TTC549 (cell line): ENCODE results near the gene DYNLRB1.
"Not testable (repeated sequence)": the region's sequence is repeated elsewhere in the genome, so short reads cannot be mapped to it uniquely, and the experiment has no call there.

Experiments
- FAIRE-seq: peaks from 2 replicates; lab custom pipeline; 2012; peaks lifted over from hg19 to GRCh38; lab: Jason Lieb, UNC

DYNLRB1 gene

DNA sequence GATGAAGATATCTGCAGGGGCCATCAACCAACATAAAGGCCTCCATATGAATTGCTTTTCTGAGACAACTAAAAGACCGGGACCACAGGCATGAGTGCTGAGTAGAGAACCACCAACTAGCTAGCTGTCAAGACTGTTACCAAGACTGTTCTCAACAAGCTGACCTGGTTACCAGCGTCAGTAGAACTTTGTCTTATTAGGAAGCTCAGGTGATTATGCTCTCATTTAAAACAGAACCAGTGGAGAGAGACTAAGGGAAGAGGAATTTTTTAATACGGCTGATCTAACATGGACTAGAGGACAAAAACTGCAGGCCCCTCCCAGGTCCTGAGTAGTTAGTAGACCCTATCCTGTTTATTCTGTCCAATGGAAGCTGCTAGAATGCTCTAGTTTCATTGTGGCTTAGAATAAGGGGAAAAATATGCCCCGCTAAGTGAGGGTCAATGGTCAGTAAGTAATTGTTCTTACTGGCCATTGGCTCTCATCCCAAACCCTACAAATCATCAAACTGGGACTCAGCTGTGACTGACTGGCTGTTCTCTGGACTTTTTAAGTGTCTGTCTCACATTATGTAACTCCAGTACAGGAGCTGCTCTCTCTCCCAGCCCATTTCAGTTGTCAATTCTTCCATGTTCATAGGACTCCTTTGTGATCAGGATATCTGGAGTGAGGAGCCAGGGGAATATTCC is 3.8 kb upstream of the DYNLRB1 start:
- FAIRE-seq: no peak

DNA sequence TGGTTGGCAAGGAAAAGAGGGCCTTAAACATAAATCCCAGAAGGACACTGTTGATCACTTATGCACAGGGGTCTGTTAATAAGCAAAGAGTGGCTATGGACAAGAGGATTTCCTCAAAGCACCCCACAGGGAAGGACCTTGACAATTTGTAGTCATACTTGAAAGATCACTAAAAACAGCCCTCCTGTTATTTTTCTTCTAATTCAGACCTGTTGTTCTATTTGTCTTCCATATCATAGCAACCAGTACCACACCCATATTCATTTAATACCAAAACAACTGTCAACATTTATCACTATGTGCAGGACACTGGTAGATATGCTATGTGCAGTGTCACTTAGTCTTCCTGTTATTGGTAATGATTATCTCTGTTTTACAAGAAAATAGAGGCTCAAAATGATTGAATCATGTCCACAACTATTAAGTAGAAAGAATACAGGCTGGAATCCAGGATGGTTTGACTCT is 3.2 kb upstream of the DYNLRB1 start:
- no peak for FAIRE-seq

DNA sequence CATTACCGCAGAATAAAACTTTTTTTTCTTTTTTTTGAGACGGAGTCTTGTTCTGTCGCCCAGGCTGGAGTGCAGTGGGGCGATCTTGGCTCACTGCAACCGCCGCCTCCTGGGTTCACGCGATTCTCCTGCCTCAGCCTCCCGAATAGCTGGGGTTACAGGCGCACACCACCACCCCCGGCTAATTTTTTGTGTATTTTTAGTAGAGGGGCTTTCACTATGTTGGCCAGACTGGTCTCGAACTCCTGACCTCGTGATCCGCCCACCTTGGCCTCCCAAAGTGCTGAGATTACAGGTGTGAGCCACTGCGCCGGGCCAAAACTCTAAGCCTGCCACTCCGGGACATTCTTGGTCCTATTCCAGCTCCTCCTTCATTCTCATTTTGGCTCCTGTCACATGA is 2.2 kb upstream of the DYNLRB1 start:
- FAIRE-seq: not testable (repeated sequence)

DNA sequence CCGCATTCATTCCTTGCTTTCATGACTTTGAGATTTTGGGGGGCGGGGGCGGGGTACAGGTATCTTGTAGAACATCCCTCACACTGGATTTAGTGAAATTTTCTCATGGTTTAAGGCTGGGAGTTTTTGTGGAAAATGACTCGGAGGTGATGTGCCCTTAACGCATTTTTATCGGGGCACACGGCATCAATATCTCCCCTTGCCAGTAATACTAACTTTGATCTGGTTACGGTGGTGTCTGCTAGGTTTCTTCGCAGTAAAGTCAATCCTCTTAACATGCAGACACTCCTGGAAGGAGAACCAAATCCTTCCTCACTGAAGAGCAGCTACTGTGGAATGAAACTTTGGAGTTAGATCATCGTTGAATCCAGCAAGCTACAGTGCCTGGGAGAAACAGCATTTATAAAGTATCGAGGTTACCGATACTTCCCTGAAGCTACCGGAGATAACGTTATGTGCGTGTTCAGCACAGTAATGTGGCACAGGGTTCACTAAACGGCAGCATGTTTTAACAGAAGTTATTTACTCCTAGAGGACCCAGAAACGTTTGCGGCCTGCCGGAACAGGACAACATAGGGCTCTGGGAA is 1.2 kb upstream of the DYNLRB1 start:
- FAIRE-seq: no peak

DNA sequence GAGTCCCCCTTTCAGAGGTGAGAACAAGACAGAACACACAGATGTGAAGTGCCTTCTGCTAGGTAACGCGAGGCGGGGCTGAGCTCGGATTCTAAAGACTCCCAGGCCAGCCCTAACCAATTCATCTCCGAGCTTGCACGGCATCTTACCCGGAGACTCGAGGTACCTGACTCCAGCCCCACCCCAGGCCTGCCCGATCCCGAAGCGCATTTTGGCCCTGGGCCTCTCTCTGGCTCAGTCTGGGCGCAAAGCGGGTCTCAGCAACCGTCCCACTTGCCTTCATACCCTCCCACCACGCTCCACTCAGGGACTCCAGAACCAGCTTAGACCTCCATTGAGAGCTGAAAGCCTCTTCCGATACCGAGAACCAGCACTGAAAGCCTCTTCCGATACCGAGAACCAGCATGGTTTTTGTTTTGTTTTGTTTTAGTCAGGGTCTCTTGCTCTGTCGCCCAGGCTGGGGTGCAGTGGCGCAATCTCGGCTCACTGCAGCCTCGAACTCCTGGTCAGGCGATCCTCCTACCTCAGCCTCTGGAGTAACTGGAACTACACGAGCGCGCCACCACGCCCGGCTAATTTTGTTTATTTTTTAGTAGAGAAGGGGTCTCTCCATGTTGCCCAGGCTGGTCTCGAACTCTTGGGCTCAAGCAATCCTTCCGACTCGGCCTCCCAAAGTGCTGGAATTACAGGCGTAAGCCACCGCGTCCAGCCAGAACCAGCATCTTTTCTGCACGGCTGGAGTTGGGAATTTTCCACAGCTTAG is 557 bp upstream of the DYNLRB1 start:
- FAIRE-seq: no peak

DNA sequence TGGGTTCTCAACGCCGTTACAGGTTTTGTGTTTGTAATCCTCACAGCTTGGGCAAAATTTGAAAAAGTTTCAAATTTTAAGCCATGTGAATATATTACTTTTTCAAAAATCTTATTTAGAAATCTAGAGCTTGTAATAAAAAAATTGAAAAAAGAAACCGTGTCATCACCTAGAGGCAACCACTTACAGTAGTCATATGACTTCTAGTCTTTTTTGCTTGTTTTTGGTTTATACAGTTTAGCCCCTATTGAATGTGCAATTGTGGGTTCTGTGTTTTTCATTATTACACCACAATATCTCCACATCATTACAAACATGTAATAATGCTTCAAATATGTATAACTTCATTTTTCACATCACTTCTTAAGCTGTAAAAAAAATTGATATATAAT is 888 bp downstream of the DYNLRB1 start:
- FAIRE-seq: no peak

DNA sequence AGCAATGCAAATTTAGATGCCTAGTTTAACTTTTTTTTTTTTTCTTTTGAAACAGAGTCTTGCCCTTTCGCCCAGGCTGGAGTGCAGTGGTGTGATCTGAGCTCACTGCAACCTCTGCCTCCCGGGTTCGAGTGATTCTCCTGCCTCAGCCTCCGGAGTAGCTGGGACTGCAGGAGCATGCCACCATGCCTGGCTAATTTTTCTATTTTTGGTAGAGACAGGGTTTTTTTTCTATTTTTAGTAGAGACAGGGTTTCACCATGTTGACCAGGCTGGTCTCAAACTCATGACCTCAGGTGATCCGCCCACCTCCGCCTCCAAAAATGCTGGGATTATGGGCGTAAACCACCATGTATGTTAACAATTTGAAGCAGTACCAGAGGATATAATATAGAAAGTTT is 2.6 kb downstream of the DYNLRB1 start:
- FAIRE-seq: not testable (repeated sequence)

DNA sequence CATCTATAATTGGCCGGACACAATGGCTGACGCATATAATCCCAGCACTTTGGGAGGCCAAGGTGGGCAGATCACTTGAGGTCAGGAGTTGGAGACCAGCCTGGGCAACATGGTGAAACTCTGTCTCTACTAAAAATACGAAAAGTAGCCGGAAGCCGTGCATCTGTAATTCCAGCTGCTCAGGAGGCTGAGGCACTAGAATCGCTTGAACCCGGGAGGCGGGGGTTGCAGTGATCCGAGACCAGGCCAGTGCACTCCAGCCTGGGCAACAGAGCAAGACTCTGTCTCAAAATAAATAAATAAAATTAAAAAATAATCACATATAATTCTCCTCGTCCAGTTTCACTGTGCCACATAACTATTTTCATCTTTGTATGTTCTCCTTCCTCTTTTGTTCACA is 3.6 kb downstream of the DYNLRB1 start:
- not testable (repeated sequence) for FAIRE-seq

DNA sequence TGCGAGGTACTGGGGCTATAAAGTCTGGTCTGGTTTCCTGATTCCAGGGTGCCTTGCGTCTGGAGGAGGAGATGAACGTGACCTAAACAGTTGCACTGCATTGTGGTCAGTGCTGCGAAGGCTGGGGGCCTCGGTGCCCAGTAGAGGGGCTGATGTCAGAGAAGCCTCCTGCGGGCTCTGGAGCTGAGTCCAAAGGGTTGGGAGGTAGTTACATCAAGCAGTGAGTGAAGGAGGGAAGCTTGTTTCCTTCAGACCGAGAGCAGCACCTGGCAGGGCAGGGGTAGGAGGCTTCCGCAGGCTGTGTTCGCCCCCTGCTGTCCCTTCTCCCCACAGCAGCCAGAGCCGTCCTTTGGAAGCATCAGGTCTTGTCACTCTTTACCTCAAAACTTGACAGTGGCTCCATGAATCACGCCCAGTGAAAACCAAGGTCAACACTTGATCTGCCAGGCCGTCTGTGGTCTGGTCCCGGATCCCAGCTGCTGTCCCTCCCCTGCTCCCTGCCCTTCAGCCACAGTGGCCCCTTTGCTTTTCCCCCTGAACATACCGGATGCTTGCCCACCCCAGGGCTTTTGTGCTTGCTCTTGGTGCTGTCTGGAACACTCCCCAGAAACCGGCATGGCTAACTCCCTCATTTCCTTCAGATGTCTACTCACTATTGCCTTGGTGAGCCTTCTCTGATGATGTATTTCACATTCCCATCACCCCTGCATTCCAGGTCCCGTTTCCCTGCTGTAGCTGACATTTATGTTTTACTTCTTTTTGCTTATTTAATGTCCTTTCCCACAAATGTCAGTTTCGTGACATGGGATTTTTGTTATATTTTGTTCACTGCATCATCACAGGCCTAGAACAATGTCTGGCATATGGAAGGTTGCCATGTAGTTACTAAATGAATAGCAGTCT is 7.0 kb downstream of the DYNLRB1 start:
- FAIRE-seq: no peak

DNA sequence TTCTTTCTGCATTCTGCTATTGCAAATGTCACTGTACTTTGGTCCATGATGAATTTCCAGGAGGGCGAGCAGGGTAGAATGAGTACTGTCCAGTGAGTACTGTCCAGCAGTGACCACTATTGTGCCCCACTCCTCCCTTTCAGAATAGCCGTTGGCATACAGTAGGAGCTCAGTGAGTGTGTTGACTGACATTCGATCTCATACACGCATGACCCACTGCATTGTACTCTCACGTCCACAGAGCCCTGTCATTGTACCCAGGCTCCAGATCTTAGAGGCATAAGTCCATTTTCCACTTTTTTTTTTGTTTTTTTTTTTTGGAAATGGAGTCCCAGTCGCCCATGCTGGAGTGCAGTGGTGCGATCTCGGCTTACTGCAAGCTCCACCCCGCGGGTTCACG is 8.2 kb downstream of the DYNLRB1 start:
- FAIRE-seq: no peak

DNA sequence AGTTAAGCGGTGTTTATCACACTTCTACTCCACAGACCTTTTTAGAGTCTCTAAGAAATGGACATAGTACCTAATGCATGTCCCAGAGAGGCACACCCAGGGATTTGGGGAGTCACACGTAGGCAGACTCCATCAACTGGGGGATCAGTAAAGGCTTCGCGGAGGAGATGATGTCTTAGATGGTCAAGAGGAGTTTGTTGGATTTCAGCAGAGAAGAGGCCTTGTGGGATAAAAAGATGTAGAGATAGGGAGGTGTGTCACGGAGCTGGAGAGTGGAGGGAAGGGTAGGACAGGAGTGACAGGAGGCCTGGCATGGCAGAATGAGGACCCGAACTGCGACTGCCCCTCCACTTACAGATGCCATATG is 9.1 kb downstream of the DYNLRB1 start:
- FAIRE-seq: no peak

DNA sequence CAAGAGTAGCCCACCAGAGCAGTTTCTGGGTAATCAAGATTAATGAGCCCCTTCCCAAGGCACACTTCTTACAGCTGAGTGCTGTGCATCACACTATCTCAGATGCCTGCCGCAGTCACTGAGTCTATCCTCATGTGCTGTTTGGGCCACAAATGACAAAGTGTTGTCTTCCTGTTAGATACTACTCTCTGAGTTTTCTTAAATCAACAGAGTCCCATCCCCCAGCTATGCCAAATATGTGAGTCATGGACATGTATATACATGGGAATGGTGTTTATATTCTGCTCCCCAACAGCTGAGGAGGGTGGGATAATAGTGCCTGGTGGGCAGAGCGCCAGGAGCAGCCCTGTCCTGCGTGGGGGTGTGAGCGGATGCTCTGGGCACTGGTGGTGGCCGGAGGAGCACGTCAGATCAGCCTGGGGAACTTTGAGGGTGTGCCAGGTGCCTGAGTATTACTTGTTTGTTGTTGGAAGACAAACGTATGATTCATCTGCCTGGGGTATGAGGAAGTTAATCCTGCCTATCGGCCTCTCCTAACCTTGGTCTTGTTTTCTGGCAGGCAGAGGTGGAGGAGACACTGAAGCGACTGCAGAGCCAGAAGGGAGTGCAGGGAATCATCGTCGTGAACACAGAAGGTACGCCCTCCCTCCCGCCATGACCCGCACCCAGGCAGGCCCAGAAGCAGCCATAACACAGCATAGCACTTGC is 9.6 kb downstream of the DYNLRB1 start:
- FAIRE-seq: no peak

DNA sequence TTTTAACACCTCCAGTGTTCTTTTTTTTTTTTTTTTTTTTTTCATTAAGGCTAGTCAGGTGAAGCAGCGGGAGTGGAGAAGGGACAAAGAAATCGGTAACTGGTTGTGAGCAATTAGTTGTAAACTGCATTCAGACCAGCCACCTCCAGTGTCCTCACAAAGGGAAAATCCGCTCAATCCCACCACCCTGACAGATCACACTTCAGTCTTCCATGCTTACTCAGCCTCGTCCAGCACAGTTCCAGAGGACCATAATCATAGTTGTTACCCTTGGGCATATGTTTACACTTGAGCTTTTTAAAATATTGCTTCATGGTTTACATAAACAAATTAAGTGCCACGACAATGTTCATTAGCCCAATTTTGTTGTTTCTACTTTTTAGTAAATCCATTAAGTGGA is 10.2 kb downstream of the DYNLRB1 start:
- no peak for FAIRE-seq

DNA sequence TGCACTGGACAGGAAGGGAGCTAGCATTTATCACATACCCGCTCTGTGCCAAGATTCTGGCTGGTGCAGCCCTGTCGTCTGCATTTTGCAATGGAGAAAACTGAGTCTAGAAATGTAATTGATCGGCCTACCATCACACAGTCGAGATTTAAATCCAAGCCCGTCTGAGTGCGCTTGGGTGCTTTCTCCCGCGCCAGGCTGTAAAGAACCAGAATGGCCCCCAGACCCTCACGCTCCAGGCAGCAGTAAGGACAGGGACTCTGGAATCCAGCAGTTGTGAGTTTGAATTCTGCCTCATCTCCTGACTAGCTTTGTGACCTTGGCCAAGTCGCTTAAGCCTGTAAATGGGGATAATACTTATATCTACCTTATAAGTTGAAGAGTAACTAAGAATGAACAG is 10.8 kb downstream of the DYNLRB1 start:
- FAIRE-seq: no peak

DNA sequence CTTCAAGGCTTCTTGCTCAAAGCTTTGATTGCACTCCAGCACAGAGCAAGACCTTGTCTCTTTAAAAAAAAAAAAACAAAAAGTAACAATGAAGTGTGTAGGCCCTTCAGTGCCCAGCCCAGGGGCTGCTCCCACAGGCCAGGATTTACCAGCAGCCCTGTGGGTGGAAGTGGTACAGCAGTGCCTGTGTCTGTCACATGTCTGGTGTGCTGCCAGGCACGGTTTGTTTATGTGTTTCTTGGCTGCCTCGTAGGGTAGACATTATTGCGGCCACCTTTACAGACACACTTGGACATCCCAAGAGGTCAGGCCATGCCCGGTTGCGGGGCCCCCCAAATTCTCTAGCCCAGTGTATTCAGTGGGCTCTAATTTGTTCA is 12.7 kb downstream of the DYNLRB1 start:
- FAIRE-seq: no peak

DNA sequence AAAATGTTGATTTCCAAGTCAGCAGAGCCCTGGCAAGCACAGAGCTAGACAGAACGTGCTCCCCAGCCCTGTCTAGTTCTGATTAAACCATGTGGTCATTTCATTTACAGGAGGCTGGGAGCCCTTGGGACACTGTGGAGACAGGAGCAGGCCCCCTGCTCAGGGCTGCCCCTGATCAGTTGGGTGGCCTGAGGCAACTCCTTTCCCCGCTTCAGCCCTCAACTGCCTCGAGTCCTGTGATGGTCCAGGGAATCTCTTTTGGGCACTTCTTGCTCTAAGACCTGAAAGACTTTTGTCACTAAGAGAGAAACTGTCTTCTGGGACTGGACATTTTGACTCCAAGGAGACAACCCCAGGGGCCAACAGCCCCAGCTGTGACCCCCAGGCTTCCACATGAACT is 13.5 kb downstream of the DYNLRB1 start:
- FAIRE-seq: no peak

DNA sequence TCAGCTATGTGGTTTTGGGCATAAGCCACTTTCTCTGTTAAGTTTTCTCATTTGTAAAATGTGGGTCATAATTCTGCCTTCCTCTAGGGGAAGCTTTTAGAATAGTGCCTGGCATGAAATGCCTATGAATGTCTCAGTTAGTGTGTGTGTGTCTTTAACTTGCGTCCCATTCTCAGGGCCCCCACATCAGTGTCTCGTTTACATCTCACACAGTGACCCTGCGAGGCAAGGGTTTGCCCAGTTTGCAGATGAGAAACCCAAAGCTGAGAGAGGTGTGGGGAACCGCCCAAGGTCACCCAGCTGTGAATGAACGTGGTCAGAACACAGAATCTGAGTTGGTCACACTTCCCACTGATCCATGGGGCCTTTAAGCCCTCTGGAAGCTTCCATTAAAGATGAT is 14.1 kb downstream of the DYNLRB1 start:
- no peak for FAIRE-seq

DNA sequence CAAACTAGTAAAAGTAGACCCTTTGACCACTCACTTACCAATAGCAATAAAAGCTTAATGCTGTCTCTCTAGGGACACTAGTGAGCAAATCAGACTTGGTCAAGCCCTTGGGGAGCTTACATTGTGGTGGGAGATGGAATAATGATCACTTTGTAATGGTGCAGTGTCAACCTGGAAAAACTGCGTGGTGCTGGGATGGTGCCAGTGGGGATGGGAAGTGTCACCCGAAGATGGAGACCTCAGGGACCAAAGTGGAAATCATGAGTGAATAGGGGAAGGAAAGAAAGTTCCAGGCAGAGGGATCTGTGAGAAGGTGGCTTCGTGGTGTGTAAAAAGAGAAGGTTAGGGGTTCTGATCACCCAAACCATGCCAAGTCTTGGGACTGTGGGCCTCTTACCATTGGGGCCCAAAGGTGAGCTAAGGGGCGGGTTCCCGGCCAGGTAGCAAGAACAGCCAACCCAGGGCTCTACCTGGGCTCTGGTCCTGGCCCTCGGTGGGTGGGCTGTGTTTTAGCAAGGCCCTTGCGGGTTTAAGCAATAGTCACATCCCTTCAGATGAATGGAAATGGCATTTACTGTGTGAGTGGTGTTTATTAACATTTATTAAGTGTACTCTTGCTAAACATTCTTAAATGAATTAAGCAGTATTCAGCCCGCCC is 15.5 kb downstream of the DYNLRB1 start:
- no peak for FAIRE-seq

DNA sequence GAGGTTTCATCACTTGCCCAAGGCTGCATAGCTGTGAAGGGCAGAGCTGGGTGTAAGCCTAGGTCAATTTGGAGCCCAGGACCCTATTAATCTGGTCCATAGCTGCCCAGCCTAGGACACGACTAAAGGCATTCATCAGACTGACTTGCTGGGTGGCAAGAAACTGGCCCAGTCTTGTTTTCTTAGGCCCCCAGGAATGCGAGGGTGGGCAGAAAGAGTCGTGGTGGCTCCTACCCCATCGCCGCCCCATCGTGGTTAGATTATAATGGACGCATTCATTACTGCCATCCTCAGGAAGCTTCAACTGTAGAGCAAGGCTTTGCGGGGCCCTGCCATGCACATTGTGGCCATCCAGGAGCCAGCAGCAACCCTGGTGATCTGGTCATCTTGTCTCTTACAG is 16.1 kb downstream of the DYNLRB1 start:
- FAIRE-seq: no peak

DNA sequence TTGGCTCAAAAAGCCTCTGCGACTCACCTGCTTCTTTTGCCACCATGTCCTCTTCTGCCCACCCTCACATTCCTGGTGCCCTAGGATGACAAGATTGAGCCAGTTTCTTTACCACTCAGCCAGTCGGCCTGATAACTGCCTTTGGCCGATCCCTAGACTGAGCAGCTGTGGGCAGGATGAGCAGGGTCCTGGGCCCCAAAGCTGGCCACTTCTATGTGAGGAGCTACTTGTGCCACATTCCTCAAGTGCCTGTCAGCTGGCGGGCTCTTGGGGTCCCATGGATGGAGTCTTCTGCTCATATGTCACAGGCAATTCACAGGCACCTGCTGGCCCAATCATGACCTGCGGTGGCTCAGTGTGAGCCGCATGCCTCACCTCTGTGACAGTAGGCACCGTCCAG is 16.5 kb downstream of the DYNLRB1 start:
- no peak for FAIRE-seq

DNA sequence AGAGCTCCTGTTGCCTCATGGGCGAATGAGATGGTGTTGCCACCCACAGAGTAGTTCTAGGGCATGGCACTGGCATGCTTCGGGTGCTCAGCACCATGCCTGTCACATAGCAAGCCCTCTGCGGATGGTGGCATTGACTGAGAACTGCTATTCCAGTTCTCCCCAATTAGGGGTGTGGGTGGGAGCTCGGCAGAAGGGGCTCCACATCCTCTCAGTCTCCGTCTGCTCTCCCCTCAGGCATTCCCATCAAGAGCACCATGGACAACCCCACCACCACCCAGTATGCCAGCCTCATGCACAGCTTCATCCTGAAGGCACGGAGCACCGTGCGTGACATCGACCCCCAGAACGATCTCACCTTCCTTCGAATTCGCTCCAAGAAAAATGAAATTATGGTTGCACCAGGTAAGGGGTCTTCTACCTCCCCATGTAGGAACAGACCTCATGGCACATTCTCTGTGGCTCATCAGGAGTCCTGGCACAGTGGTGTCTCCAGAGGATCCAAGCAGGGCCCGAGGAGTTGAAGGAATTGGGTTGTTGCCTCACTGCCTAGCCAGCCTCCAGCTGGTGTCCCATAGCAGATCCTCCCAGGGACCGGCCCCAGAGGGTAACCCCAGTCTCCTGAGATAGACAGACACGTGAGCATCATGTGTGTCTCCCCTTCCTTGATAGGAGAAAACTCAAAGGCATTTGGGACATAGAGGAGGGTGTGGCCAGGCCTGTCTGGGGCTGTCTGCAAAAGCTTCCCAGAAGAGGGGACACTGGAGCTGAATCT is 18.4 kb downstream of the DYNLRB1 start:
- FAIRE-seq: no peak
